BLaER1 treated with 17β-estradiol and CSF1 and Interleukin-3, amounts not matched to agents 10 nM and 100 nM (cell line): Measurements from ENCODE around the gene RAB33B.

Source experiments
- H3K27ac ChIP-seq, 11 experiments: shearing (Covaris generic); formaldehyde crosslinking; 2 replicates each; pipeline ENCODE4 v1.8.1; 2022
- H3K27me3 ChIP-seq, 11 experiments: shearing (Covaris generic); formaldehyde crosslinking; 2 replicates each; pipeline ENCODE4 v1.8.1; 2022
- H3K36me3 ChIP-seq, 11 experiments: shearing (Covaris generic); formaldehyde crosslinking; 2 replicates each; pipeline ENCODE4 v1.8.1; 2022
- H3K4me1 ChIP-seq, 10 experiments: shearing (Covaris generic); formaldehyde crosslinking; 2 replicates each; pipeline ENCODE4 v1.8.1; 2022
- H3K4me2 ChIP-seq, 11 experiments: shearing (Covaris generic); formaldehyde crosslinking; 2 replicates each; pipeline ENCODE4 v1.8.1; 2022
- H3K4me3 ChIP-seq, 10 experiments: shearing (Covaris generic); formaldehyde crosslinking; 2 replicates each; pipeline ENCODE4 v1.8.1; 2022
- H3K9ac ChIP-seq, 11 experiments: shearing (Covaris generic); formaldehyde crosslinking; 2 replicates each; pipeline ENCODE4 v1.8.1; 2022
- H3K9me3 ChIP-seq, 11 experiments: shearing (Covaris generic); formaldehyde crosslinking; replicated peaks in 1 of 11; 2 replicates each; pipeline ENCODE4 v1.8.1; 2022
- H4K20me1 ChIP-seq, 11 experiments: shearing (Covaris generic); formaldehyde crosslinking; 2 replicates each; pipeline ENCODE4 v1.8.1; 2022
- Cebpa-rat ChIP-seq, 11 experiments: shearing (Covaris generic); IDR thresholded peaks; 2 replicates each; pipeline ENCODE4 v1.8.1; 2022

The RAB33B gene

DNA sequence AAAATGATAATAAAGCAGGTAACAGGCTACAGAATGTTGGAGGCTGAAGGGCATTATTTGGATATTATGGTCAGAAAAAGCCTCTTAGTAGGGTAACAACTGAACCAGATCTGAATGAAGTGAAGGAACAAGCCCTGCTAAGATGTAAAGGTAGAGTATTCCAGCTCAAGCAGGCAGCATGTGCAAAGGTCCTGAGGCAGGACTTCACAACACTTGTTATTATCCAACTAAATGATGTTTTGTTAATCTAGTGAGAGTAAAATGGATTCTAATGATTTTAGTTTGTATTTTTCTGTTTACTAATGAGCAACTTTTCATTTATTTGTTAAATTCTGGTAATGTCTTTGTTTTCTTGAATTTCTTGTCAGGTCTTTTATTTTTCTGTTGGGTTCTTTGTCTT is 35.7 kb downstream of the RAB33B start:
- H3K27me3 ChIP-seq: no peaks in the 10 kb centered on the region
- H3K9ac ChIP-seq: no peak overlapping the region
- H3K4me3 ChIP-seq: no peak overlapping the region
- TF ChIP-seq Cebpa-rat (IDR thresholded peaks at IDR 0.05): no peak
- H3K9me3 ChIP-seq: peaks cover 0 to 7% (median 5%) of the 10 kb centered on the region in 11 experiments; a peak in 4 of 22 replicates
- peaks cover 0 to 5% (median 0%) of the 10 kb centered on the region in 10 experiments; a peak in 7 of 20 replicates for H3K4me1 ChIP-seq
- H3K27ac ChIP-seq: no peak overlapping the region
- H3K4me2 ChIP-seq: no peak overlapping the region
- no peaks in the 10 kb centered on the region for H4K20me1 ChIP-seq
- H3K36me3 ChIP-seq: peaks cover 0 to 7% (median 0%) of the 10 kb centered on the region in 11 experiments; a peak in 2 of 22 replicates

DNA sequence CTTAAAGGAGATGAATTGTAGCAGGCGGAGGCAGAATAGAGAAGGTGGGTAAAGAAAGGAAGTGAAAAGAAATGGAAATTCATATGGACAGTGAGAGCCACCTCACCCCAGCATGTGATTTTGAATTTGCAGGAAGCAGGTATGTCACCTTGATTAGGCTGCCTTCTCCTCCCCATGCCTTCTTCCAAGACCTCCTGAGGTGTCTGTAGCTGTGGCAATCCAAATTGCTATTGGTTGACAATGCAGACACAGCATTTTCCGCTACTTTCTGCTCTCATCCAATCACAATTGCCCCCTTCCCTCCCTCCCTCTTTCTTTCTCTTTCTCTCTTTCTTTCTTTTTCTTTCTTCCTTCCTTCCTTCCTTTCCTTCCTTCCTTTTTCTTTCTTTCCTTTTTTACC is 38.5 kb downstream of the RAB33B start:
- Histone ChIP-seq H3K9ac (no peak overlapping the region), H3K4me2 (no peak overlapping the region), H3K27me3 (no peaks in the 10 kb centered on the region), H3K9me3 (peaks cover 0 to 14% (median 5%) of the 10 kb centered on the region in 11 experiments; a peak in 5 of 22 replicates), H3K36me3 (peaks cover 0 to 8% (median 0%) of the 10 kb centered on the region in 11 experiments; a peak in 2 of 22 replicates), H3K4me3 (no peak overlapping the region), H3K27ac (no peak overlapping the region), H3K4me1 (peaks cover 0 to 4% (median 0%) of the 10 kb centered on the region in 10 experiments; a peak in 1 of 20 replicates), H4K20me1 (no peaks in the 10 kb centered on the region)
- no peak for TF ChIP-seq Cebpa-rat (IDR thresholded peaks at IDR 0.05)

DNA sequence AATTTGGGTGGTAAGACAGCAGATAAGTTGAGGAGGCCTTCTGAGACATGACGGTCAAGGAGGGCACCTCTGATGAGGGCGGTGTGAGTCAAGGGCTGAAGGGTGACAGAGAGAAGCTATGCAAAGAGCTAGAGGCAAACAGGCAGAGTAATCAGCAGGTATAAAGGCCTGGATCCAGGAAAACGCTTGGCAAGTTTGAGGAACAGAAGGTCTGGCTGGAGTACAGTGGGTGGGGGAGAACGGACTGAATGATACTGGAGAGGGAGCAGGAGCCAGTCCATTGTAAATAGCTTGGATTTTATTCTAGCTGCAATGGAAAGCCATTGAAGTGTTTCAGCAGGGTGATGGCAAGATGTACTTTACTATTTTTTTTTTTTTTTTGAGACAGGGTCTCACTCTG is 39.3 kb downstream of the RAB33B start:
- Histone ChIP-seq H3K36me3 (peaks cover 0 to 8% (median 0%) of the 10 kb centered on the region in 11 experiments; a peak in 2 of 22 replicates), H3K9ac (no peak overlapping the region), H3K9me3 (peaks cover 0 to 14% (median 5%) of the 10 kb centered on the region in 11 experiments; a peak in 5 of 22 replicates), H3K4me2 (no peak overlapping the region), H3K27ac (no peak overlapping the region), H4K20me1 (no peaks in the 10 kb centered on the region), H3K4me1 (peaks cover 0 to 4% (median 0%) of the 10 kb centered on the region in 10 experiments; a peak in 1 of 20 replicates), H3K4me3 (no peak overlapping the region), H3K27me3 (no peaks in the 10 kb centered on the region)
- TF ChIP-seq Cebpa-rat (IDR thresholded peaks at IDR 0.05): no peak

DNA sequence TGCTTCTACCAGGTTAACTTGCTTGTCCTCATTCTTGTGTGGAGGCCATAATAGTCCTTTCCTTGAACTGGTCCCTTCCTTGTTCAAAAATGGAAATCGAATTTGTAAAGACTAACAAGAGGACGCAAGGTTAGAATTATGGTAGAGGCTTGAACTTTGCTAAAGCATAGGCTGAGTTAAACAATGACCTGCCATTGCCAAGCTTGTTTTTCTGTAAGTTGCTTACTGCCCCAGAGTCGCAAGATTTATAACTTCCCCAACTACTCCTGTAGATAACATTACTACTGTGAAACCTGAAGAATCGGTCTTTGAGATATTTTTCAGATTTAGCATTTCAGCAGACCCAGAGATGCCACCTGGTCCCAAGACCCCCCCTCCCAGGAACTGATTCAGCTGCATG is 45.3 kb downstream of the RAB33B start:
- Histone ChIP-seq H3K4me2 (no peak overlapping the region), H3K36me3 (peaks cover 0 to 10% (median 6%) of the 10 kb centered on the region in 11 experiments; a peak in 9 of 22 replicates), H4K20me1 (no peaks in the 10 kb centered on the region), H3K27me3 (no peaks in the 10 kb centered on the region), H3K4me1 (peaks cover 0 to 16% (median 12%) of the 10 kb centered on the region in 10 experiments; a peak in 13 of 20 replicates), H3K9me3 (peaks cover 0 to 8% (median 0%) of the 10 kb centered on the region in 11 experiments; a peak in 5 of 22 replicates), H3K9ac (no peak overlapping the region), H3K27ac (no peak overlapping the region), H3K4me3 (no peak overlapping the region)
- TF ChIP-seq Cebpa-rat (IDR thresholded peaks at IDR 0.05): no peak

DNA sequence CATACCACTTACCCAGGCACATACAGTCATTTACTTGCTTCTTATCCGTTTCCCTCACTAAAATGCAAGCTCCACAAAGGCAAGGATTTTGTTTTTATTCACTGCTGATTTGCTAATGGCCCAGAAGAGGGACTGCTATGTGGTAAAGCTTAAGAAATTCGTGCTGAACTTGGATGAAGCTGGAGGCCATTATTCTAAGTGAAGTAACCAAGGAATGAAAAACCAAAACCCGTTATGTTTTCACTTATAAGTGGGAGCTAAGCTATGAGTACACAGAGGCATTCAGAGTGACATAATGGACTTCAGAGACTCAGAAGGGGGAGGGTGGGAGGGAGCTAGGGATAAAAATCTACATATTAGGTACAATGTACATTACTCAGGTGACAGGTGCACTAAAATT is 47.2 kb downstream of the RAB33B start:
- TF ChIP-seq Cebpa-rat (IDR thresholded peaks at IDR 0.05): no peak
- Histone ChIP-seq H3K27ac (no peak overlapping the region), H3K4me2 (no peak overlapping the region), H3K4me3 (no peak overlapping the region), H3K9me3 (peaks cover 0 to 4% (median 0%) of the 10 kb centered on the region in 11 experiments; a peak in 1 of 22 replicates), H3K36me3 (peaks cover 14 to 26% (median 24%) of the 10 kb centered on the region in 11 experiments; a peak in 21 of 22 replicates), H3K9ac (no peak overlapping the region), H4K20me1 (no peaks in the 10 kb centered on the region), H3K27me3 (no peaks in the 10 kb centered on the region), H3K4me1 (peaks cover 0 to 16% (median 12%) of the 10 kb centered on the region in 10 experiments; a peak in 13 of 20 replicates)

GRCh38 chr4:139501527-139501926 is 47.6 kb downstream of the RAB33B start:
- no peaks in the 10 kb centered on the region for H3K27me3 ChIP-seq
- H3K4me3 ChIP-seq: no peak overlapping the region
- H3K9me3 ChIP-seq: peaks cover 0 to 4% (median 0%) of the 10 kb centered on the region in 11 experiments; a peak in 1 of 22 replicates
- peaks cover 0 to 16% (median 12%) of the 10 kb centered on the region in 10 experiments; a peak in 13 of 20 replicates for H3K4me1 ChIP-seq
- no peak overlapping the region for H3K27ac ChIP-seq
- H3K4me2 ChIP-seq: no peak overlapping the region
- no peaks in the 10 kb centered on the region for H4K20me1 ChIP-seq
- no peak overlapping the region for H3K9ac ChIP-seq
- peaks cover 18 to 31% (median 28%) of the 10 kb centered on the region in 11 experiments for H3K36me3 ChIP-seq
- no peak for TF ChIP-seq Cebpa-rat (IDR thresholded peaks at IDR 0.05)

- Histone ChIP-seq H3K27me3 (no peaks in the 10 kb centered on the region), H3K4me2 (peak overlapping the region in 5 of 11 experiments; percentile 3 to 35 (median 28); a peak in 9 of 22 replicates), H3K9ac (no peak overlapping the region), H3K4me1 (peaks cover 0 to 16% (median 12%) of the 10 kb centered on the region in 10 experiments; a peak in 13 of 20 replicates), H3K9me3 (peaks cover 0 to 4% (median 0%) of the 10 kb centered on the region in 11 experiments; a peak in 1 of 22 replicates), H3K4me3 (no peak overlapping the region), H3K36me3 (peaks cover 25 to 37% (median 34%) of the 10 kb centered on the region in 11 experiments), H4K20me1 (no peaks in the 10 kb centered on the region; a peak in 1 of 22 replicates), H3K27ac (peak overlapping the region in 1 of 11 experiments; percentile 7; a peak in 2 of 22 replicates)
- no peak for TF ChIP-seq Cebpa-rat (IDR thresholded peaks at IDR 0.05)
Observed at GRCh38 chr4:139501927-139502899, 48.3 kb downstream of the RAB33B start.

DNA sequence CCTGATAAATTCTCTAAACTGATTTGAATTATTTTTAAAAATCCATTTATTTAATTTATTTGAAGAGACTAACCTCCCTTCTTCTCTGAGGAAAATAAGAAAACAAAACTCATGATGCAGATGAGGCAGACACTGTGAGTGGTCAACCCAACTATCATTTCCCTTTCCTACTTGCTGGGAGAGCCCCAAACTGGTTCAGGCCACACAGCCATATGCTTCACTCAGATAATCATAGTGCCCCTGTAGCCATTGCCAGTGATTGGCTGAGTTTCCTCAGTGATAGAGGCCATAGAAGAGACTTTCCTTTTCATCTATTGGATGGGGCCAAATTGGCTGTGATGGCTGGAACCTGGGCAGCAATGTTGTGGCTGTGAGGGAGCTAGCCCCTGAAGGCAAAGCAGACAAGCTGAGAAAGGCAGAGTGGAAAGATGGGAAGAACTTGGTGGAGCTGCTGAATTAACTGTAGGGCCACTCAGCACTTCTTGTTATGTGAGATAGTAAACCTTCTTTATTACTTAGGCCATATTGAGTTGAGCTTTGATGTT is 49.8 kb downstream of the RAB33B start:
- no peak overlapping the region for H3K27ac ChIP-seq
- H3K4me1 ChIP-seq: peaks cover 0 to 16% (median 12%) of the 10 kb centered on the region in 10 experiments; a peak in 13 of 20 replicates
- no peaks in the 10 kb centered on the region for H3K27me3 ChIP-seq
- H3K9me3 ChIP-seq: peaks cover 0 to 4% (median 0%) of the 10 kb centered on the region in 11 experiments; a peak in 1 of 22 replicates
- peaks cover 40 to 52% (median 49%) of the 10 kb centered on the region in 11 experiments for H3K36me3 ChIP-seq
- no peak overlapping the region for H3K4me3 ChIP-seq
- no peak overlapping the region for H3K9ac ChIP-seq
- no peak overlapping the region; a peak in 1 of 22 replicates for H3K4me2 ChIP-seq
- H4K20me1 ChIP-seq: peaks cover 0 to 1% (median 0%) of the 10 kb centered on the region in 11 experiments; a peak in 3 of 22 replicates
- no peak for TF ChIP-seq Cebpa-rat (IDR thresholded peaks at IDR 0.05)
